Neuronal stem cell (in vitro differentiated cells): ENCODE results near the gene LSP1.

Source experiments
- DNase-seq: peaks from one replicate; pipeline ENCODE4 v3.0.0-alpha.2; 2013; ENCODE audit warnings: low spot score
- H2AFZ ChIP-seq: one replicate; pipeline ENCODE4 v1.6.1; 2013; ENCODE audit warnings: mild to moderate bottlenecking, low read length, inconsistent platforms
- H2AK5ac ChIP-seq: 2 replicates; pipeline ENCODE4 v1.6.1; 2013; ENCODE audit warnings: low read depth, mild to moderate bottlenecking, inconsistent platforms, low read length, moderate library complexity, mixed read lengths
- H2BK120ac ChIP-seq: 2 replicates; pipeline ENCODE4 v1.6.1; 2013; ENCODE audit warnings: low read depth, mild to moderate bottlenecking, inconsistent platforms, low read length, moderate library complexity, mixed read lengths
- H2BK12ac ChIP-seq: one replicate; pipeline ENCODE4 v1.6.1; 2013; ENCODE audit warnings: low read length, inconsistent platforms
- H2BK15ac ChIP-seq: 2 replicates; pipeline ENCODE4 v1.6.1; 2013; ENCODE audit warnings: mild to moderate bottlenecking, low read length, inconsistent platforms, mixed read lengths
- H2BK5ac ChIP-seq: one replicate; pipeline ENCODE4 v1.6.1; 2013; ENCODE audit warnings: inconsistent platforms, mild to moderate bottlenecking, low read length, moderate library complexity
- H3K14ac ChIP-seq: one replicate; pipeline ENCODE4 v1.6.1; 2013; ENCODE audit warnings: low read length, inconsistent platforms
- H3K18ac ChIP-seq: 2 replicates; pipeline ENCODE4 v1.6.1; 2013; ENCODE audit warnings: low read length, inconsistent platforms
- H3K23ac ChIP-seq: 2 replicates; pipeline ENCODE4 v1.6.1; 2013; ENCODE audit warnings: low read depth, mild to moderate bottlenecking, mixed read lengths, low read length, inconsistent platforms; ENCODE audit not compliant: poor library complexity
- H3K27ac ChIP-seq: replicated peaks from 3 replicates; pipeline ENCODE4 v1.5.1; 2013; ENCODE audit warnings: low read length, inconsistent platforms
- H3K27me3 ChIP-seq, 3 experiments: 2 replicates each; pipeline ENCODE4 v1.6.1; 2013; ENCODE audit warnings: low read length in 3 of 3, mild to moderate bottlenecking in 2 of 3, inconsistent platforms in 1 of 3, low read depth in 1 of 3, mixed read lengths in 1 of 3, moderate library complexity in 1 of 3; ENCODE audit not compliant: control insufficient read depth in 3 of 3, insufficient read depth in 3 of 3
- H3K36me3 ChIP-seq, 2 donors: replicated peaks in 1 of 2; 2 replicates each; pipeline ENCODE4 v1.6.1; 2013; ENCODE audit warnings: low read length in 2 of 2; ENCODE audit not compliant: control insufficient read depth in 2 of 2, insufficient read depth in 2 of 2
- H3K4ac ChIP-seq: 2 replicates; pipeline ENCODE4 v1.6.1; 2013; ENCODE audit warnings: inconsistent platforms, mild to moderate bottlenecking, low read length, moderate library complexity
- H3K4me1 ChIP-seq, 2 donors: 1 replicate in 1 of 2; 2 replicates in 1 of 2; pipeline ENCODE4 v1.6.1; 2013; ENCODE audit warnings: low read length in 2 of 2, low read depth in 1 of 2; ENCODE audit not compliant: control insufficient read depth in 2 of 2, insufficient read depth in 1 of 2
- H3K4me2 ChIP-seq: one replicate; pipeline ENCODE4 v1.6.1; 2013; ENCODE audit warnings: mild to moderate bottlenecking, low read length, inconsistent platforms; ENCODE audit not compliant: insufficient read depth, poor library complexity, severe bottlenecking
- H3K4me3 ChIP-seq, 2 donors: 2 replicates each; pipeline ENCODE4 v1.5.1; 2013; ENCODE audit warnings: low read length in 2 of 2, mild to moderate bottlenecking in 2 of 2, inconsistent platforms in 1 of 2, moderate library complexity in 1 of 2
- H3K79me1 ChIP-seq: one replicate; pipeline ENCODE4 v1.6.1; 2013; ENCODE audit warnings: low read depth, mild to moderate bottlenecking, inconsistent platforms, low read length, moderate library complexity
- H3K9ac ChIP-seq: one replicate; pipeline ENCODE4 v1.6.1; 2013; ENCODE audit warnings: mild to moderate bottlenecking, low read depth, low read length, inconsistent platforms; ENCODE audit not compliant: poor library complexity
- H3K9me3 ChIP-seq, 2 donors: replicated peaks in 1 of 2; 2 replicates each; pipeline versions ENCODE3 to v1.6.1; 2013; ENCODE audit warnings: low read length in 2 of 2, mild to moderate bottlenecking in 2 of 2, inconsistent platforms in 1 of 2, low read depth in 1 of 2, mixed read lengths in 1 of 2, moderate library complexity in 1 of 2; ENCODE audit not compliant: control insufficient read depth in 2 of 2, insufficient read depth in 1 of 2
- H4K8ac ChIP-seq: one replicate; pipeline ENCODE4 v1.6.1; 2013; ENCODE audit warnings: low read depth, mild to moderate bottlenecking, inconsistent platforms, low read length, moderate library complexity
- H4K91ac ChIP-seq: one replicate; pipeline ENCODE4 v1.6.1; 2013; ENCODE audit warnings: low read length, low read depth, mild to moderate bottlenecking, inconsistent platforms; ENCODE audit not compliant: poor library complexity
- WGBS, 2 donors: extraction: QIAGEN DNeasy Blood & Tissue Kit; methylation state at CpG; one replicate each; pipeline ENCODE4 v1.1.7; 2013; ENCODE audit warnings: missing lambda C conversion rate in 2 of 2, mixed read lengths in 1 of 2; ENCODE audit not compliant: insufficient read length in 2 of 2, insufficient replicate concordance in 1 of 2; ENCODE audit errors: extremely low coverage in 2 of 2; 5-methylcytosine and 5-hydroxymethylcytosine counted together

Gene LSP1

GRCh38 chr11:1843098-1843473 lies 9.8 kb upstream of the LSP1 start:
- peak overlapping the region; percentile 94 for H3K14ac ChIP-seq
- H4K91ac ChIP-seq: no peak overlapping the region
- H3K27me3 ChIP-seq: peaks cover 0 to 39% (median 0%) of the 10 kb centered on the region in 3 experiments
- no peak overlapping the region for H2BK120ac ChIP-seq
- H3K4me1 ChIP-seq: peaks cover 0 to 5% of the 10 kb centered on the region in 2 donors
- WGBS, 2 donors: no CpG with 5 or more reads among the region's 11 CpGs
- no peak overlapping the region for H3K27ac ChIP-seq
- peak overlapping the region; percentile 64 for H3K18ac ChIP-seq
- H3K79me1 ChIP-seq: no peaks in the 10 kb centered on the region
- no peak overlapping the region for H3K4me3 ChIP-seq
- H3K23ac ChIP-seq: no peak overlapping the region
- no peaks in the 10 kb centered on the region for H3K9me3 ChIP-seq
- no peaks in the 10 kb centered on the region for H3K36me3 ChIP-seq
- DNase-seq: no peak
- H2BK15ac ChIP-seq: no peak overlapping the region
- peak overlapping the region; percentile 92 for H4K8ac ChIP-seq
- no peak overlapping the region for H3K4ac ChIP-seq
- H2AFZ ChIP-seq: no peak overlapping the region
- no peak overlapping the region for H2BK12ac ChIP-seq
- peak overlapping the region; percentile 66 for H2BK5ac ChIP-seq
- peak overlapping the region; percentile 99 for H2AK5ac ChIP-seq
- H3K4me2 ChIP-seq: peak overlapping the region; percentile 18
- H3K9ac ChIP-seq: peak overlapping the region; percentile 77

DNA sequence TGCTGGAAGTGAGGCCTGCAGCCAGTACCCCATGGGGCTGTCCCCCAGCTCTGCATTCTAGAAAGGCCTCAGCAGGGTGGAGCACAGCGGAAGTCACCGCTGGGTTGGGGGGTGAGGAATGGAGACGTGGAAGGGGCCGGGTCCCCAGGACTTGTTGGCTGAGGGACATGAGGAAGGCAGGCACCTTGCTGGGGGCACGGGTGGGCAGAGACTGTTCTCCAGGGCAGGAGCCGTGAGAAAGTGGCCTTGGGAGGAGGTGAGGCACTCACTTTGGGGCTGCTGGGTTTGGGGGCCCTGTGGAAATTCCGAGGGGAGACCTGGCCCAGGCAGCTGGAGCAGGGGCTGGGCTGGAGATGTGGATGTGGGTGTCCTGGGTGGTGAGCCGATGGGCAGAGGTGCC lies 9.1 kb upstream of the LSP1 start:
- Histone ChIP-seq H2BK120ac (no peak overlapping the region), H4K91ac (no peak overlapping the region), H3K79me1 (no peaks in the 10 kb centered on the region), H3K23ac (peak overlapping the region; percentile 16), H3K4ac (no peak overlapping the region), H2BK15ac (peak overlapping the region; percentile 83), H3K27ac (no peak overlapping the region), H3K9ac (peak overlapping the region; percentile 81), H4K8ac (peak overlapping the region; percentile 43), H2BK12ac (peak overlapping the region; percentile 58), H3K4me3 (no peak overlapping the region), H3K9me3 (no peaks in the 10 kb centered on the region), H2AK5ac (peak overlapping the region; percentile 70), H3K27me3 (peaks cover 0 to 43% (median 0%) of the 10 kb centered on the region in 3 experiments), H3K4me1 (peaks cover 0 to 5% of the 10 kb centered on the region in 2 donors), H3K14ac (peak overlapping the region; percentile 63), H3K36me3 (no peaks in the 10 kb centered on the region), H2BK5ac (peak overlapping the region; percentile 78), H3K18ac (peak overlapping the region; percentile 57), H3K4me2 (no peak overlapping the region), H2AFZ (no peak overlapping the region)
- no peak for DNase-seq
- no CpG with 5 or more reads among the region's 8 CpGs for whole genome bisulfite sequencing, 2 donors

GRCh38 chr11:1844221-1845094 lies 8.4 kb upstream of the LSP1 start:
- H3K4ac ChIP-seq: no peak overlapping the region
- no peak overlapping the region for H3K27ac ChIP-seq
- no peak overlapping the region for H3K4me3 ChIP-seq

DNA sequence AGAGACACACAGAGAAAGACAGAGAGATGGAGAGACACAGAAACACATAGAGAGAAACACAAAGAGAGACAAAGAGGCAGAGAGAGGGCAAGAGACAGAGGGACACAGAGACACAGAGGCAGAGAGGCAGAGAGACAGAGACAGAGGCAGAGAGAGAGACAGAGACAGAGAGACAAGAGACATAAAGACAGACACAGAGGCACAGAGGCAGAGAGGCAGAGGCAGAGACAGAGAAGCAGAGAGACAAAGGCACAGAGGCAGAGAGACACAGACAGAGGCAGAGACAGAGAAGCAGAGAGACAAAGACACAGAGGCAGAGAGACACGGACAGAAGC lies 7.8 kb upstream of the LSP1 start:
- no peak overlapping the region for H3K4me2 ChIP-seq
- no peak overlapping the region for H3K9ac ChIP-seq
- H3K9me3 ChIP-seq: no peaks in the 10 kb centered on the region
- H4K8ac ChIP-seq: no peak overlapping the region
- no peaks in the 10 kb centered on the region for H3K79me1 ChIP-seq
- DNase-seq: no peak
- H3K27ac ChIP-seq: no peak overlapping the region
- WGBS, 2 donors: no CpG with 5 or more reads among the region's 1 CpG
- H2BK12ac ChIP-seq: no peak overlapping the region
- no peak overlapping the region for H2BK120ac ChIP-seq
- no peak overlapping the region for H4K91ac ChIP-seq
- H3K27me3 ChIP-seq: peaks cover 0 to 47% (median 0%) of the 10 kb centered on the region in 3 experiments
- peaks cover 0 to 5% of the 10 kb centered on the region in 2 donors for H3K4me1 ChIP-seq
- H3K14ac ChIP-seq: no peak overlapping the region
- no peak overlapping the region for H3K18ac ChIP-seq
- no peak overlapping the region for H3K4ac ChIP-seq
- H2AFZ ChIP-seq: no peak overlapping the region
- no peak overlapping the region for H2BK5ac ChIP-seq
- no peak overlapping the region for H2BK15ac ChIP-seq
- no peaks in the 10 kb centered on the region for H3K36me3 ChIP-seq
- no peak overlapping the region for H3K23ac ChIP-seq
- H3K4me3 ChIP-seq: no peak overlapping the region
- H2AK5ac ChIP-seq: no peak overlapping the region

More at GRCh38 chr11:1844221-1845094, 8.4 kb upstream of the LSP1 start:
- no peaks in the 10 kb centered on the region for H3K9me3 ChIP-seq
- H3K14ac ChIP-seq: peak overlapping the region; percentile 63
- H2BK5ac ChIP-seq: peak overlapping the region; percentile 78
- H3K9ac ChIP-seq: peak overlapping the region; percentile 81
- no CpG with 5 or more reads among the region's 23 CpGs for WGBS, 2 donors
- H4K8ac ChIP-seq: peak overlapping the region; percentile 43
- DNase-seq: no peak
- peak overlapping the region; percentile 58 for H2BK12ac ChIP-seq
- peaks cover 0 to 5% of the 10 kb centered on the region in 2 donors for H3K4me1 ChIP-seq
- peak overlapping the region; percentile 83 for H2BK15ac ChIP-seq
- peaks cover 0 to 46% (median 0%) of the 10 kb centered on the region in 3 experiments for H3K27me3 ChIP-seq
- H3K18ac ChIP-seq: peak overlapping the region; percentile 57
- no peak overlapping the region for H2BK120ac ChIP-seq
- H2AFZ ChIP-seq: peak overlapping the region; percentile 23
- H3K23ac ChIP-seq: peak overlapping the region; percentile 16
- H3K79me1 ChIP-seq: no peaks in the 10 kb centered on the region
- no peak overlapping the region for H3K4me2 ChIP-seq
- H4K91ac ChIP-seq: no peak overlapping the region
- H2AK5ac ChIP-seq: peak overlapping the region; percentile 70
- H3K36me3 ChIP-seq: no peaks in the 10 kb centered on the region
